HG03060 (cell line): ENCODE results near the gene ARHGEF3.

Experiments used
- ATAC-seq: cut with Tn5 transposase; IDR thresholded peaks from one replicate; pipeline ENCODE4 v1.9.1; 2021; ENCODE audit warnings: low read depth, moderate number of reproducible peaks; ENCODE audit not compliant: unreplicated experiment

The ARHGEF3 gene

GRCh38 chr3:56799251-56799882, 2.4 kb downstream of the ARHGEF3 start:
- no peak for ATAC-seq

GRCh38 chr3:56796996-56797395, 4.8 kb downstream of the ARHGEF3 start:
- ATAC-seq = no peak

GRCh38 chr3:56796202-56796601, 5.5 kb downstream of the ARHGEF3 start:
- ATAC-seq = no peak

- ATAC-seq = no peak
These were observed 5.9 kb downstream of the ARHGEF3 start for GRCh38 chr3:56795829-56796185.

- no peak for ATAC-seq
These were observed 6.5 kb downstream of the ARHGEF3 start for GRCh38 chr3:56795097-56795828.

DNA sequence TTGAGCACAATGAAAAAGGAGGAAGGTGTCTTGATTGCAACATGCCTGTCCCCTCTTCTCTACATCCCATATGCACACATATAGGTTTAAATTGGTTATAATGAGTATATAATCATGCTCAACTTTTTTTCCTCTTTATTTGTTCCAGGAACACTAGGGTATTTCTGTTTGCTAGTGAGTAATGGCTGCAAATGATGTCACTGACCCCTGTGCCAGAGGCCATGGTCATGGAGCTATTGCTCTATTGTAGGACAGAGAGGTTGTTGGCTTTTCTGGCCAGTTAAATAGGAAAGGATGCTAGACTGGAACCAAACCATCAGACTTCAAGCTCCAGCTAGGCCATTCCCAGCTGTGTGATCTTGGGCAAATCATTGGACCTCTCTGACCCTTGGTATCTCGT, 9.6 kb downstream of the ARHGEF3 start:
- ATAC-seq = no peak

- no peak for ATAC-seq
These were observed 11.5 kb downstream of the ARHGEF3 start for GRCh38 chr3:56790016-56790821.

DNA sequence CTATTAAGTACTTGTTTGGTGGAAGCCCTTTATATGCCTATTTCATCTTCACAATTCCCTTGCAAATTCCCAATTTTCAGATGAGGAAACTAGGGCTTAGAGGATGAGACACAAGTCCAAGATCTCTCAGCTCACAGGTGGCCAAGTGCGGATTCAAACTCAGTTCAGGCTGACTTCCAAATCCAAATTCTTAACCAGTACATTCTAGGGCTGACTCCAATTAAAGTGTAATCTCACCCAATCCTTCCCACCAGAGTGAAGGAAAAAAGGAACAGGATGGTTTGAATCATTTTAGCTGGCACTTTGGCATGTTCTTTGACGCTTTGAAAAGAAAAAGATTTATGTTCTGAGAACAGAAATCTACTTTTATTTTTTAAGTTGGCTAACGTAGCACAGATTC, 12.7 kb downstream of the ARHGEF3 start:
- no peak for ATAC-seq

DNA sequence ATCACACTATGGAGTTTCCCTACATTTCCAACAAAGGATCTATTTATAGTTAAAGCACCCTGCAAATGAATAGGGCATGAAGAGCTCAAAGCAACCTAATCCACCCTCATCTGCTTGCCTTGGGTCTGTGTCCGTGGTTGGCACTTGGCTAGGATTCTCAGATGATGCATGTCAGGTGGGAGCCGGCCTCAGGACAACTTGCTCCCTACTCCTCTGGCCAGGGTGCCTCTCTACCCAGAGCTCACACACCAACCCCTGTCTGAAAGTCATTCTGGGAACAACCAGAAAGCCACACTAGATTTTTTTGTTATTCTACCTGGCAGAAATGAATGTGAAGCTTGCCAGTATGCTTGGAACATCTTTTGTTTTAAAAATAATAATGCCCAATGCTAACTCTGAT, 13.2 kb downstream of the ARHGEF3 start:
- ATAC-seq = no peak

- ATAC-seq = no peak
These were observed 13.9 kb downstream of the ARHGEF3 start for GRCh38 chr3:56787784-56788256.

DNA sequence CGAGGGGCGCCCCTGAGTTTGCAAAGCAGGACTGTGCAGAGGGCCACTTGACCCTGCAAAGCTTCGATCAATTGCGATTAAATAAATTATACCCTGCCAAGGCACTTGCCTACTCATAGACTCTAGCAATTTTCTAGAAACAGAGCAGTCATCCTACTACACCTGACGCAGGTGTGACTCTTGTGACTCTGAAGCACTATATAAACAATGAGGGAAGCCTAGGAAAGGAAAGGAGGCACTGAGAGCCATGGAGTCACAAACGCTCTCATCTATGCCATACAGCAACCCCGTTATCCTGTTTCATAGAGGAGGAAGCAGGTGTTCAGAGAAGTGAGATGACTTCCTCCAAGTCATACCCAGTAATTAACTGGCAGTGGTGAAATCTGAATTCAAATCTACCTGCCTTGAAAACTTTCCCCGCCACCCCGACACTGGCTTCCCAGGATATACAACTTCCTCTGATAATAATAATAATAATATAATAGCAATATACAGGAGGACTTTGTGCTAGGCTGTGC, 14.4 kb downstream of the ARHGEF3 start:
- ATAC-seq = no peak

GRCh38 chr3:56785499-56785898, 16.2 kb downstream of the ARHGEF3 start:
- no peak for ATAC-seq

DNA sequence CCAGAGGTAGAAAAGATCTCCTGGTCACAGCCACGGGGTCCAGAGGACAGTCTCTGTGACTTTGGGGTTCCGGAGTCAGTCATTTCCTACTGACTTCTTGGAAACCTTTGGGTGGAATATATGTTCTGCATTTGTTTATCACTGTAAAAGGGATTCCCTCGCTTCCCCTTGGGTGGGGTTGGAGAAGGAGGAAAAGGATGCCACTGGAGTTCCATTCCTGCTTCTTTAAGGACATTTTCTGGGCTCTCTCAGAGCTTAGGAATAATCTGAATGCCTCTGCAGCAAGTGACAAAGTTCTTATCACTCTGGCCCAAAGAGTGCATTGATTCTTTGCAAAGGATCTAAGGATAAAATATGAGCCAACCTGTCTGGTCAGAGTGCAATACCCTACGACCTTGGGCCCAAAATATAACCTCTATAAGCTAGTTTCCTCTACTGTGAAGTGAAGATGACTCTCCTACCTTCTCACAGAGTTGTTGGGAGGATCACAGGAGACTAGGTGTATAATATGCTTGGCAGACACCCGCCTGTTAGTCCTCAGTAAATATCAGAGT, 17.2 kb downstream of the ARHGEF3 start:
- ATAC-seq = no peak

GRCh38 chr3:56783644-56784447, 17.9 kb downstream of the ARHGEF3 start:
- peak; percentile 83 for ATAC-seq

DNA sequence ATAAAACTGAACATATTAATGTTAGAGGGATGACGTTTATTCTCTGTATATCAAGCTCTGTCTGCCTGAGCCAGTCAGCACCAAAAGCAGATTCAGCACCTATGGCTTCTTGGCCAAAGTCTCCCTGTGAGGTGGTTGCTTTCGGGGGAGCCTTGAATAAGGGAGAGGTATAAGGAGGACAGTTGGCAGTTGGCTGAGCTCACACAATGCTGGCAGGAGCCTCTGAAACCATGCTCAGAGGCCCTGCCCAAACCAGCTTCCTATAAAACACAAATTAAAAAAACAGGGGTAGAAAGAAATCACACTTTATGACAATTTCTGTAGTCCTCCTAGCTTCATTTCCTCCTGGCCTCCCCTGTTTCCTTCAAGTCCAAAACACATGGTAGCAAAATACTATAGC, 18.8 kb downstream of the ARHGEF3 start:
- no peak for ATAC-seq

DNA sequence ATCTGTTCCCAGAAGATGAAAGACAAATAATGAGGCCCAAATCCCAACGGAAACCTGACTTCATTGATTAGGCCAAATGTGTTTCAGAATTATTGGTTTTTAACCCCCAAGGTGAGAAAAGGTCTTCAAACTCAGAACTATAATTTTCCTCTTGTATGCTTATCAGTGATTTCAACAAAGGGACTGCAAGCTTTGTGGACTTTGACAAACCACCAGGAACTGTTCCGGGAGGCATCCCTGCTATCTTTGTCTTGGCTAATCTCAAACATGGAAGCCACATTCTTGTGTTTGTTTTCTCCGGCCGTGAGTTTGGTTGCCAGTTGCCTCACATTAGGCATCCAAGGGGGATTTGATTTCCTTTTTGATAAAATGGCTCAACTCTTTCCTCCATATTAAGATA, 19.5 kb downstream of the ARHGEF3 start:
- ATAC-seq = no peak

DNA sequence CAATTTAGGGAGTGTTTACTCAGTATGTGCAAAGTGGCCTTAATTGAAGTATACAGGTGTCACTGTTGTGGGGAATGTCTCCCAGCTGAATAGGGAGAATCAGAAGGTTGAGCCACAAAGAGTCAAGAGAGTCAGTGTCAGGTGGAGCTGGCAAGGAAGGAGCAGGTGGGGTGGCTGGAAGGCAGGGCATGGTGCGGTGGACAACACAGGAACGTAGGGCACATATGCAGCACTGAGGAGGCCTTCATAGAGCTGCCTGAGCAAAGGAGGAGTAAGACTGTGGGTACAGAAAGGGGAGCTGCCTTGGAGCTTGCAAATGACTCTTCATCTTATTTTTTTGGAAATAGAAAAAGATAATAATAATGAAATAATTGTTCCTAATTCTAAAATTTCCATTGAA, 20.0 kb downstream of the ARHGEF3 start:
- no peak for ATAC-seq

- ATAC-seq = no peak
These were observed 20.8 kb downstream of the ARHGEF3 start for GRCh38 chr3:56780936-56781335.

GRCh38 chr3:56778893-56779292, 22.9 kb downstream of the ARHGEF3 start:
- no peak for ATAC-seq

- ATAC-seq = no peak
These were observed 25.2 kb downstream of the ARHGEF3 start for GRCh38 chr3:56776556-56776950.
